SU-DHL-6 (cell line): ENCODE measurements around the gene MASP1.

Source experiments
- H2AFZ ChIP-seq: fragments of 200-600 bp; sonication (generic); 2 replicates; pipeline ENCODE4 v1.6.1; 2014; ENCODE audit warnings: low read depth, mild to moderate bottlenecking, moderate library complexity, mixed read lengths, antibody characterized with exemption, low read length; ENCODE audit not compliant: severe bottlenecking
- H3F3A ChIP-seq: fragments of 200-600 bp; shearing (Covaris generic); 2 replicates; pipeline ENCODE4 v1.6.0; 2016; ENCODE audit warnings: antibody characterized with exemption, mild to moderate bottlenecking; ENCODE audit not compliant: insufficient read depth
- H3K27ac ChIP-seq: fragments of 200-600 bp; sonication (generic); 2 replicates; pipeline ENCODE4 v1.5.1; 2016; ENCODE audit warnings: low read depth, mild to moderate bottlenecking, low read length, moderate library complexity, mixed read lengths
- H3K27me3 ChIP-seq: fragments of 200-600 bp; sonication (generic), shearing (Covaris generic); 2 replicates; pipeline ENCODE4 v1.6.0; 2014; ENCODE audit warnings: mild to moderate bottlenecking, low read length
- H3K36me3 ChIP-seq: fragments of 200-600 bp; sonication (generic); 2 replicates; pipeline ENCODE4 v1.6.1; 2014; ENCODE audit warnings: mild to moderate bottlenecking, low read length, mixed read lengths
- H3K4me2 ChIP-seq: fragments of 300-600, 200-600 bp; shearing (Covaris generic), sonication (generic); 2 replicates; pipeline ENCODE4 v1.6.0; 2014; ENCODE audit warnings: low read length, low read depth, mild to moderate bottlenecking; ENCODE audit not compliant: poor library complexity, severe bottlenecking
- H3K4me3 ChIP-seq: fragments of 200-600 bp; sonication (generic); 2 replicates; pipeline ENCODE4 v1.5.1; 2014; ENCODE audit warnings: antibody characterized with exemption, low read length, mild to moderate bottlenecking, mixed read lengths; ENCODE audit not compliant: insufficient read depth, poor library complexity, severe bottlenecking
- H3K79me2 ChIP-seq: fragments of 200-600 bp; sonication (generic); 2 replicates; pipeline ENCODE4 v1.6.1; 2014; ENCODE audit warnings: mild to moderate bottlenecking, low read length, moderate library complexity; ENCODE audit not compliant: insufficient read depth
- H3K9ac ChIP-seq: fragments of 200-600 bp; sonication (generic); 2 replicates; pipeline ENCODE4 v1.7.0; 2014; ENCODE audit warnings: mild to moderate bottlenecking, low read length
- H3K9me2 ChIP-seq: fragments of 200-600 bp; sonication (generic); replicated peaks from 2 replicates; pipeline ENCODE4 v1.6.1; 2014; ENCODE audit warnings: low read length; ENCODE audit not compliant: insufficient read depth
- H3K9me3 ChIP-seq: fragments of 200-600 bp; sonication (generic); 2 replicates; pipeline ENCODE4 v1.6.1; 2014; ENCODE audit warnings: low read length, mixed read lengths; ENCODE audit not compliant: insufficient read depth
- H4K20me1 ChIP-seq: fragments of 200-600 bp; sonication (generic); 2 replicates; pipeline ENCODE4 v1.6.1; 2014; ENCODE audit warnings: low read depth, mild to moderate bottlenecking, antibody characterized with exemption, low read length, moderate library complexity, mixed read lengths
- EZH2phosphoT487 ChIP-seq: fragments of 200-600 bp; sonication (generic), shearing (Covaris generic); conservative IDR thresholded peaks from 2 replicates; pipeline ENCODE4 v1.6.1; 2018; ENCODE audit warnings: mild to moderate bottlenecking, antibody characterized with exemption, low read length, moderate library complexity, mixed read lengths
- TF ChIP-seq, protein P1 (sequence below): fragments of 200-600 bp; sonication (generic); IDR thresholded peaks from one replicate; pipeline ENCODE4 v1.5.1; 2017; ENCODE audit warnings: antibody characterized with exemption, mild to moderate bottlenecking, low read length, moderate library complexity; ENCODE audit not compliant: insufficient read depth, poor library complexity, severe bottlenecking

MASP1 gene

GRCh38 chr3:187211532-187212195, 79.9 kb downstream of the MASP1 start:
- H3K36me3 ChIP-seq, result no peaks in the 10 kb centered on the region
- H3K79me2 ChIP-seq, result no peaks in the 10 kb centered on the region
- H3K9ac ChIP-seq, result no peak overlapping the region
- no peaks in the 10 kb centered on the region for H3F3A ChIP-seq
- no peaks in the 10 kb centered on the region for H4K20me1 ChIP-seq
- H3K9me3 ChIP-seq, result no peaks in the 10 kb centered on the region
- no peak overlapping the region for H3K4me3 ChIP-seq
- no peak for TF ChIP-seq EZH2phosphoT487
- TF ChIP-seq, protein P1, sequence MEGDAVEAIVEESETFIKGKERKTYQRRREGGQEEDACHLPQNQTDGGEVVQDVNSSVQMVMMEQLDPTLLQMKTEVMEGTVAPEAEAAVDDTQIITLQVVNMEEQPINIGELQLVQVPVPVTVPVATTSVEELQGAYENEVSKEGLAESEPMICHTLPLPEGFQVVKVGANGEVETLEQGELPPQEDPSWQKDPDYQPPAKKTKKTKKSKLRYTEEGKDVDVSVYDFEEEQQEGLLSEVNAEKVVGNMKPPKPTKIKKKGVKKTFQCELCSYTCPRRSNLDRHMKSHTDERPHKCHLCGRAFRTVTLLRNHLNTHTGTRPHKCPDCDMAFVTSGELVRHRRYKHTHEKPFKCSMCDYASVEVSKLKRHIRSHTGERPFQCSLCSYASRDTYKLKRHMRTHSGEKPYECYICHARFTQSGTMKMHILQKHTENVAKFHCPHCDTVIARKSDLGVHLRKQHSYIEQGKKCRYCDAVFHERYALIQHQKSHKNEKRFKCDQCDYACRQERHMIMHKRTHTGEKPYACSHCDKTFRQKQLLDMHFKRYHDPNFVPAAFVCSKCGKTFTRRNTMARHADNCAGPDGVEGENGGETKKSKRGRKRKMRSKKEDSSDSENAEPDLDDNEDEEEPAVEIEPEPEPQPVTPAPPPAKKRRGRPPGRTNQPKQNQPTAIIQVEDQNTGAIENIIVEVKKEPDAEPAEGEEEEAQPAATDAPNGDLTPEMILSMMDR, result no peak
- no peak overlapping the region for H2AFZ ChIP-seq
- no peaks in the 10 kb centered on the region for H3K9me2 ChIP-seq
- no peak overlapping the region for H3K27ac ChIP-seq
- H3K4me2 ChIP-seq, result no peak overlapping the region
- no peaks in the 10 kb centered on the region for H3K27me3 ChIP-seq

DNA sequence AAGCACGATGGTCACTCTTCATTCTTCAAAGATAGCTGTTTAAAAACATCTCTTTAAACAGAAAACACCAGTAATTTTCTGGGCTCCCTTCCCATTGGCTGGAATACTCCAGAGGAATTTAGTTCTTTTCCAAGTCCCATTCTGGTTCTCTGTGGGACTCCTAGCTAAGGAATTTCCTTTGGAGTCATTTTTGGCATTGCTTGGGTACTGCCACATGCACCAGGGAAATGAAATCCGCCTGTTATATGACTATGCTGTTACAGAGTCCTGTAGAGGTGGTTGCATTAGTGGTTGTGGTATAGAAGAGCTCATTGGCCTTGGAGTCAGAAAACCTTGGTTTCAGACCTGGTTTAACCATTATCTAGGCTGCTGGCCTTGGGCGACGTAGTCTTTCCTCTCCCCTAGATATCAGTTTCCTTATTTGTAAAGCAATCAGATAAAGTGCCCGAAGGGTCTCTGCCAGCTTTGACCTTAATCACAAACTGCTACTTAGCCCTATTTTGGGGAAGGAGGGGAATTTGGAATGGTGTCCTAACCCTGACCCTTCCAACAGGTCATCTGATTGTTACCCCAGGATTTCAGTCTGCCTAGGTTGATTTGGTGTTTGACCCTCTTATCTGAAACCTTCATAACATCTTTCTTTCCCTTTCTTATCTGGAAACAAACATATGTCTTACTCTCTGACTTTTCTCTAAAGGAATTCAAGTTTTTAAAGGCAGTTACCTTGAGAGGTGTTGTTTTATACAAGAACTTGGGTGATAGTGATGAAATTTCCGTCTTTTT, 80.8 kb downstream of the MASP1 start:
- H2AFZ ChIP-seq, result no peak overlapping the region
- no peaks in the 10 kb centered on the region for H3K79me2 ChIP-seq
- H3K36me3 ChIP-seq, result no peaks in the 10 kb centered on the region
- H3F3A ChIP-seq, result no peaks in the 10 kb centered on the region
- no peak overlapping the region for H3K9ac ChIP-seq
- H3K4me3 ChIP-seq, result no peak overlapping the region
- no peak overlapping the region for H3K4me2 ChIP-seq
- no peaks in the 10 kb centered on the region for H3K27me3 ChIP-seq
- no peaks in the 10 kb centered on the region for H3K9me3 ChIP-seq
- no peak overlapping the region for H3K27ac ChIP-seq
- no peaks in the 10 kb centered on the region for H3K9me2 ChIP-seq
- no peak for TF ChIP-seq EZH2phosphoT487
- TF ChIP-seq, protein P1, result no peak
- H4K20me1 ChIP-seq, result no peaks in the 10 kb centered on the region

DNA sequence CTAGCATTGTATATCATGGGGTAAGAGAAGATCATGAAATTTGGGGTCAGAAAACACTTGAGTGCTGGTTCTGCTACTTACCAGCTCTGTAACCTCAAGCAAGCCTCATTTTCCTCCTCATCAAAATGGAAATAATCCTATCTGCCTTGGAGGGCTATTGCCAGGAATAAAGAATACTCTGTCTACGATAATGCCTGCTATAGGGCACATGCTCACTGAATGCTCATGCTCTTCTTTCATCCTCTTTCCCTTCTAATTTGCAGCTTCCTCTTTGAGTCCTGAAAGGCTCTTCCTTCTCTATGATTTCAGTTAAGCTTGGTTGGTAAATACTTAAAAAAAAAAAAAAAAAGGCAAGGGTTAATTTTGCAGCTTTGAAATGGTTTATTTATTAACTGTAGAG, 81.4 kb downstream of the MASP1 start:
- Histone ChIP-seq H4K20me1 (no peaks in the 10 kb centered on the region), H3K36me3 (no peaks in the 10 kb centered on the region), H3K9me2 (no peaks in the 10 kb centered on the region), H3K4me3 (no peak overlapping the region), H3K27me3 (no peaks in the 10 kb centered on the region), H3K79me2 (no peaks in the 10 kb centered on the region), H3K9ac (no peak overlapping the region), H2AFZ (no peak overlapping the region), H3K9me3 (no peaks in the 10 kb centered on the region), H3K4me2 (no peak overlapping the region), H3K27ac (no peak overlapping the region), H3F3A (no peaks in the 10 kb centered on the region)
- TF ChIP-seq EZH2phosphoT487, result no peak
- TF ChIP-seq, protein P1, result no peak
